Hindlimb muscle (tissue), 1 donor: Measurements from ENCODE around the gene EARS2. TPM values are rescaled to one million over a fixed set of nuclear protein-coding genes. Genes with fewer than 3 reads are reported as not detected.
A peak's percentile ranks its signal among the peaks of the same experiment; 100 is the strongest.
"Not testable (repeated sequence)": the region's sequence is repeated elsewhere in the genome, so short reads cannot be mapped to it uniquely, and the experiment has no call there.

ENCODE experiments used
- DNase-seq: peaks from one replicate; pipeline ENCODE4 v3.0.0-alpha.2; 2013
- polyA plus RNA-seq: library from polyadenylated mRNA; unstranded; fragments of 120-200 nt; gene quantifications from one replicate; pipeline ENCODE4 v1.2.1, GENCODE V29; 2013; ENCODE audit not compliant: insufficient read length

The EARS2 gene
- polyA plus RNA-seq: 17.6 TPM

- peak; percentile 97 for DNase-seq
Measured at GRCh38 chr16:23556881-23557778, at the start of gene EARS2, which contains the start of gene UBFD1. Gene EARS2 (minus strand): TSS chr16:23557350. CDS start chr16:23557343, 7 bp downstream. Gene UBFD1 (plus strand): TSS chr16:23557727. CDS start chr16:23557743, 16 bp downstream.

- DNase-seq: no peak
Measured at GRCh38 chr16:23597003-23597756, 40.0 kb upstream of the EARS2 start.

- DNase-seq: peak; percentile 92
Measured at GRCh38 chr16:23595951-23596720, 39.0 kb upstream of the EARS2 start, which contains the start of gene NDUFAB1. Gene NDUFAB1 (minus strand): TSS chr16:23596316. CDS start chr16:23596290, 26 bp downstream.

GRCh38 chr16:23595246-23595950 lies 38.2 kb upstream of the EARS2 start:
- no peak for DNase-seq

GRCh38 chr16:23594186-23594585 lies 37.0 kb upstream of the EARS2 start:
- DNase-seq: no peak

- no peak for DNase-seq
Measured at GRCh38 chr16:23590181-23590580, 33.0 kb upstream of the EARS2 start.

GRCh38 chr16:23587726-23588125 lies 30.6 kb upstream of the EARS2 start:
- DNase-seq: no peak

GRCh38 chr16:23584186-23585076 lies 27.3 kb upstream of the EARS2 start:
- DNase-seq: no peak

- DNase-seq: not testable (repeated sequence)
Measured at GRCh38 chr16:23583271-23583670, 26.1 kb upstream of the EARS2 start.

- DNase-seq: no peak
Measured at GRCh38 chr16:23581764-23582163, 24.6 kb upstream of the EARS2 start.

GRCh38 chr16:23580391-23580790 lies 23.2 kb upstream of the EARS2 start:
- DNase-seq: no peak

- no peak for DNase-seq
Measured at GRCh38 chr16:23579371-23579770, 22.2 kb upstream of the EARS2 start.

- no peak for DNase-seq
Measured at GRCh38 chr16:23578101-23578830, 21.1 kb upstream of the EARS2 start.

- no peak for DNase-seq
Measured at GRCh38 chr16:23577493-23577892, 20.3 kb upstream of the EARS2 start.

GRCh38 chr16:23575834-23576233 lies 18.7 kb upstream of the EARS2 start:
- no peak for DNase-seq

- no peak for DNase-seq
Measured at GRCh38 chr16:23573817-23574216, 16.7 kb upstream of the EARS2 start.

GRCh38 chr16:23572394-23572793 lies 15.2 kb upstream of the EARS2 start:
- no peak for DNase-seq

GRCh38 chr16:23571895-23572294 lies 14.7 kb upstream of the EARS2 start:
- no peak for DNase-seq

- DNase-seq: no peak
Measured at GRCh38 chr16:23570992-23571632, 14.0 kb upstream of the EARS2 start.

- DNase-seq: no peak
Measured at GRCh38 chr16:23567602-23568001, 10.5 kb upstream of the EARS2 start.
